ENCODE data around the gene RCCD1. TPM values are rescaled to one million over a fixed set of nuclear protein-coding genes. Genes with fewer than 3 reads are reported as not detected.
"Not testable (repeated sequence)": the region's sequence is repeated elsewhere in the genome, so short reads cannot be mapped to it uniquely, and the experiment has no call there.

The RCCD1 gene
- total RNA-seq, 1 experiment from 2014 or later, result 29.0 TPM

DNA sequence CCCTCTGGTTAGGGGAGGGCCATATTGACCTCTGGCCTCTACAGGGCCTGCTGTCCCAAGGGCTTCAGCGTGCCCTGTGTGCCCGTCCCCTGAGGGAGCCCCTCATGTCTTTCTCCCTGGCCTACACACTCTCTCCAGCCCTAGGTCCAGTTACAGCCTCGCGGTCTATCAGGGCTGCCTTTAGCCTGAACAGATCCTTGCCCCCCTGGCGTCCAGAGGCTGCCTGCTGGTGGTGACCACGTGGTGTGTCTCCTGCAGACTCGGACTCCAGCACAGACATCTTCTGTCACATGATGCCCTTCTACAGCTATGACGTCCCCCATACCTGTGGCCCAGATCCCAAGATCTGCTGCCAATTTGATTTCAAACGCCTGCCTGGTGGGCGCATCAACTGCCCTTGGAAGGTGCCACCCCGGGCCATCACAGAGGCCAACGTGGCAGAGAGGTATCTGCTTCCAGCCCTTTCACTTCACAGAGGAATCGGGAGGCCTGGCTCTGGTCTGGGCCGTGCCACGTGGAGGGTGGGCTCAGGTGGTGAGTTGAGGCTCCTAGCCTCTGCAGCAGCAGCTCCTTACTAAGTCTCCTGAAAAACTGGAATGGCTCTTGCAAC is 47.5 kb upstream of the RCCD1 start:
- intact Hi-C loops (cut with micrococcal nuclease), result no loop called here
- no TSS peak for BruUV-seq (replicated peaks)
- POLR2A ChIA-PET, result interaction anchor here (3.3 kb wide), 1 partner anchor 24 kb away, joined by 15 read pairs; the partner anchor contains the start of gene HDDC3

DNA sequence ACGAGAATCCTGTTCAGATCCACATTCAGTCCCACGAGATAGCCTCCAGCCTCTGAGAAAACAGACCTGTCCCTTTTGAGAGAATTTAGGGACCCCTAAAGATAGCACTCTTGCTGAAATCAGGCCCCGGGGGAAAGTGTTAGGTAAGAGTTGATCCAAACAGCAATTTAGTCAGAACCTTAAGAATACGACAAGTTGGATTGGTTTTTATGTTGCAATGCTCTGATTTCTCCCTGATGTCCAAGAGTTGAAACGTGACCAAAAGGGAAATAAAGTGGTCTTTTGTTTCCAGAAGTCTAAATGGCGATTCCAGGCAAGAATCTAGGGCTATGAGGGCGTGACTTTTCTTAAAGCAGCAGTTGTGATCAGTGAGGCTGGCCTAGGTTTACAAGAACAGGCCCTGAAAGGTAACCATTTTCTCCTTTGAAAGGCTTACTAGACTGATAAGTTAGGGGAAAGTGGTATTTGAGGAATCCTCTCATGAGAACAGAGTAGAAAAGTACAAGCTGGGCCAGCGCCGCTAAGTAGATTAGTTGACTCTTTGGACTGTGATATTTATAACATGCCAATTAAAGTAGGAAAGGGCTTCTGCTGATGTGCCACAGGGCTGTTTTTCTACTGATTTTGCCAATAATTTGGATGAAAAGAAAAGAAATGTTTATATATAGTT is 46.7 kb upstream of the RCCD1 start:
- DNase-seq (ENCODE audit: unreplicated experiment), result no peak
- Mint-ChIP-seq H3K4me1 (ENCODE audit: insufficient read depth, unreplicated experiment) (no peaks in the 10 kb centered on the region), H3K36me3 (ENCODE audit: insufficient read depth, unreplicated experiment) (peaks cover 33% of the 10 kb centered on the region), H3K27me3 (ENCODE audit: insufficient read depth, unreplicated experiment) (no peaks in the 10 kb centered on the region), H3K9me3 (ENCODE audit: unreplicated experiment) (no peaks in the 10 kb centered on the region), H3K4me3 (ENCODE audit: unreplicated experiment) (no peak overlapping the region), H3K27ac (ENCODE audit: low read depth, unreplicated experiment) (no peak overlapping the region)
- BruUV-seq (replicated peaks), result no TSS peak
- intact Hi-C loops (cut with micrococcal nuclease), result no loop called here
- TF ChIP-seq, protein P1, sequence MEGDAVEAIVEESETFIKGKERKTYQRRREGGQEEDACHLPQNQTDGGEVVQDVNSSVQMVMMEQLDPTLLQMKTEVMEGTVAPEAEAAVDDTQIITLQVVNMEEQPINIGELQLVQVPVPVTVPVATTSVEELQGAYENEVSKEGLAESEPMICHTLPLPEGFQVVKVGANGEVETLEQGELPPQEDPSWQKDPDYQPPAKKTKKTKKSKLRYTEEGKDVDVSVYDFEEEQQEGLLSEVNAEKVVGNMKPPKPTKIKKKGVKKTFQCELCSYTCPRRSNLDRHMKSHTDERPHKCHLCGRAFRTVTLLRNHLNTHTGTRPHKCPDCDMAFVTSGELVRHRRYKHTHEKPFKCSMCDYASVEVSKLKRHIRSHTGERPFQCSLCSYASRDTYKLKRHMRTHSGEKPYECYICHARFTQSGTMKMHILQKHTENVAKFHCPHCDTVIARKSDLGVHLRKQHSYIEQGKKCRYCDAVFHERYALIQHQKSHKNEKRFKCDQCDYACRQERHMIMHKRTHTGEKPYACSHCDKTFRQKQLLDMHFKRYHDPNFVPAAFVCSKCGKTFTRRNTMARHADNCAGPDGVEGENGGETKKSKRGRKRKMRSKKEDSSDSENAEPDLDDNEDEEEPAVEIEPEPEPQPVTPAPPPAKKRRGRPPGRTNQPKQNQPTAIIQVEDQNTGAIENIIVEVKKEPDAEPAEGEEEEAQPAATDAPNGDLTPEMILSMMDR (IDR thresholded peaks at IDR 0.05; ENCODE audit: unreplicated experiment), result no peak
- ChIA-PET POLR2A (interaction anchor here (3.3 kb wide), 1 partner anchor 23 kb away, joined by 15 read pairs; the partner anchor contains the start of gene HDDC3), CTCF (interaction anchor here (0.6 kb wide), 1 partner anchor 22 kb away, joined by 3 read pairs; no protein-coding TSS in a partner anchor)

More for the DNA sequence above, 47.5 kb upstream of the RCCD1 start:
- no peaks in the 10 kb centered on the region for H3K9me3 Mint-ChIP-seq (ENCODE audit: unreplicated experiment)
- CTCF ChIA-PET, result no interaction called here
- H3K4me3 Mint-ChIP-seq (ENCODE audit: unreplicated experiment), result no peak overlapping the region
- H3K27me3 Mint-ChIP-seq (ENCODE audit: insufficient read depth, unreplicated experiment), result no peaks in the 10 kb centered on the region
- no peak for DNase-seq (ENCODE audit: unreplicated experiment)
- H3K36me3 Mint-ChIP-seq (ENCODE audit: insufficient read depth, unreplicated experiment), result peaks cover 33% of the 10 kb centered on the region
- TF ChIP-seq, protein P1 (IDR thresholded peaks at IDR 0.05; ENCODE audit: unreplicated experiment), result no peak
- H3K27ac Mint-ChIP-seq (ENCODE audit: low read depth, unreplicated experiment), result no peak overlapping the region
- H3K4me1 Mint-ChIP-seq (ENCODE audit: insufficient read depth, unreplicated experiment), result no peaks in the 10 kb centered on the region

DNA sequence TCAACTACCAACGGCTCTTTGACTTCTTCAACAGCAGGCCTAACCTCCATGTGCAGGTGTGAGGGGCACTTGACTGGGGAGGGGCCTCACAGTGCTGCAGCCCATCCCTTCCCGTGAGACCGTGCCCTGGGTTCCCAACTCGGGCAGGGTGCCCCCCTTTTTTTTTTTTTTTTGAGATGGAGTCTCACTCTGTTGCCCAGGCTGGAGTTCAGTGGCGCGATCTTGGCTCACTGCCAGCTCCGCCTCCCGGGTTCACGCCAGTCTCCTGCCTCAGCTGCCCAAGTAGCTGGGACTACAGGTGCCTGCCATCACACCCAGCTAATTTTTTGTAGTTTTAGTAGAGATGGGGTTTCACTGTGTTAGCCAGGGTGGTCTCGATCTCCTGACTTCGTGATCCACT is 45.2 kb upstream of the RCCD1 start:
- H3K9me3 Mint-ChIP-seq (ENCODE audit: unreplicated experiment); H3K4me3 Mint-ChIP-seq (ENCODE audit: unreplicated experiment); intact Hi-C loops (cut with micrococcal nuclease); H3K27ac Mint-ChIP-seq (ENCODE audit: low read depth, unreplicated experiment); DNase-seq (ENCODE audit: unreplicated experiment); BruUV-seq (replicated peaks); H3K27me3 Mint-ChIP-seq (ENCODE audit: insufficient read depth, unreplicated experiment); CTCF ChIA-PET; H3K4me1 Mint-ChIP-seq (ENCODE audit: insufficient read depth, unreplicated experiment): not testable (repeated sequence)
- peaks cover 41% of the 10 kb centered on the region for H3K36me3 Mint-ChIP-seq (ENCODE audit: insufficient read depth, unreplicated experiment)
- POLR2A ChIA-PET, result interaction anchor here (0.6 to 0.7 kb wide), 2 partner anchors 20 to 928 kb away, joined by 3 read pairs; no protein-coding TSS in a partner anchor

DNA sequence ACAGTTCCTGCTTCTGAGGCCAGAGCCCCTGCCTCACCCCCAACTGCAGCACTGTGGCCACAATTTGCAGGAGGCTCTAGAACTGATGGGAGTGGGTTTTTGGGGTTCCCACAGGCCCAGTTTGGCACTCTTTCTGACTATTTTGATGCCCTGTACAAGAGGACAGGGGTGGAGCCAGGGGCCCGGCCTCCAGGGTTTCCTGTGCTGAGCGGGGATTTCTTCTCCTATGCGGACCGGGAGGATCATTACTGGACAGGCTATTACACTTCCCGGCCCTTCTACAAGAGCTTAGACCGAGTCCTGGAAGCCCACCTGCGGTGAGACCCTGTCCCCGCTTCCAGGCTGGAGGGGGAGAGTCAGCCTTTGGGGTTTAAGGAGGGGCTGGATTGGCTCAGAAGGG is 44.7 kb upstream of the RCCD1 start:
- Mint-ChIP-seq H3K36me3 (ENCODE audit: insufficient read depth, unreplicated experiment) (peaks cover 46% of the 10 kb centered on the region), H3K4me1 (ENCODE audit: insufficient read depth, unreplicated experiment) (no peaks in the 10 kb centered on the region), H3K4me3 (ENCODE audit: unreplicated experiment) (no peak overlapping the region), H3K9me3 (ENCODE audit: unreplicated experiment) (no peaks in the 10 kb centered on the region), H3K27ac (ENCODE audit: low read depth, unreplicated experiment) (no peak overlapping the region), H3K27me3 (ENCODE audit: insufficient read depth, unreplicated experiment) (no peaks in the 10 kb centered on the region)
- TF ChIP-seq, protein P1 (IDR thresholded peaks at IDR 0.05; ENCODE audit: unreplicated experiment), result no peak
- intact Hi-C loops (cut with micrococcal nuclease), result no loop called here
- ChIA-PET CTCF (interaction anchor here (0.9 kb wide), 1 partner anchor 22 kb away, joined by 4 read pairs; the partner anchor contains the start of gene HDDC3), POLR2A (no interaction called here)
- DNase-seq (ENCODE audit: unreplicated experiment), result no peak
- no TSS peak for BruUV-seq (replicated peaks)
